CD4-positive, alpha-beta T cell treated with Interleukin-2 at 100 ng/mL for 4 hours (primary cell): ENCODE measurements around the gene SLC35B1.

ENCODE experiments used
- DNase-seq: peaks from one replicate; pipeline ENCODE4 v3.0.0-alpha.2; 2020; ENCODE audit warnings: low spot score

The SLC35B1 gene

GRCh38 chr17:49670002-49670401, 37.8 kb downstream of the SLC35B1 start:
- DNase-seq = no peak

GRCh38 chr17:49667854-49668253, 39.9 kb downstream of the SLC35B1 start:
- DNase-seq = no peak

- DNase-seq = no peak
These were observed 43.0 kb downstream of the SLC35B1 start for GRCh38 chr17:49664706-49665211.

- DNase-seq = no peak
These were observed 47.9 kb downstream of the SLC35B1 start for GRCh38 chr17:49659661-49660382.

GRCh38 chr17:49656247-49656646, 51.5 kb downstream of the SLC35B1 start:
- no peak for DNase-seq
